GM18507 (cell line): ENCODE results near the gene CYTH3.

Experiments
- DNase-seq: peaks from one replicate; pipeline ENCODE4 v3.0.0; 2011; ENCODE audit warnings: low read depth; ENCODE audit not compliant: insufficient read length; ENCODE audit errors: extremely low spot score
- FAIRE-seq: peaks from 2 replicates; lab custom pipeline; 2011; peaks lifted over from hg19 to GRCh38; lab: Jason Lieb, UNC

The CYTH3 gene

DNA sequence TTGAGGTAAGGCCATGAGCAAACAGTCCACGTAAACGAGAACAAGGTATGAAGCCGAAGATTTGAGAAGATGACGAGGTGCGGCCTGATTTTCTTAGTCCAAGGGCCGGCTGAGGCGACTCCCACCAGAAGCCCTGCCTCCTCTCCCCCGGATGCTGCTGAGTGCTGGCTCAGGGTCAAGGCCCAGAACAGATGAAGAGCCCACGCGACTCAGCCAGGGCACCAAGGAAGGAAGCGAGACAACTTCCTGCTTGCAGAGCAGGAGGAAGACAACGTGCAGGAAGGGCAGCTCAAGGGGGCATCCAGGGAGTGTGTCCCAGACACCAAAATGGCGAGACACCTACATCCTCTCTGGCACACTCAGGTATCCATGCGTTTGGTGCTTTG lies 99.5 kb downstream of the CYTH3 start:
- FAIRE-seq: no peak
- DNase-seq: no peak

DNA sequence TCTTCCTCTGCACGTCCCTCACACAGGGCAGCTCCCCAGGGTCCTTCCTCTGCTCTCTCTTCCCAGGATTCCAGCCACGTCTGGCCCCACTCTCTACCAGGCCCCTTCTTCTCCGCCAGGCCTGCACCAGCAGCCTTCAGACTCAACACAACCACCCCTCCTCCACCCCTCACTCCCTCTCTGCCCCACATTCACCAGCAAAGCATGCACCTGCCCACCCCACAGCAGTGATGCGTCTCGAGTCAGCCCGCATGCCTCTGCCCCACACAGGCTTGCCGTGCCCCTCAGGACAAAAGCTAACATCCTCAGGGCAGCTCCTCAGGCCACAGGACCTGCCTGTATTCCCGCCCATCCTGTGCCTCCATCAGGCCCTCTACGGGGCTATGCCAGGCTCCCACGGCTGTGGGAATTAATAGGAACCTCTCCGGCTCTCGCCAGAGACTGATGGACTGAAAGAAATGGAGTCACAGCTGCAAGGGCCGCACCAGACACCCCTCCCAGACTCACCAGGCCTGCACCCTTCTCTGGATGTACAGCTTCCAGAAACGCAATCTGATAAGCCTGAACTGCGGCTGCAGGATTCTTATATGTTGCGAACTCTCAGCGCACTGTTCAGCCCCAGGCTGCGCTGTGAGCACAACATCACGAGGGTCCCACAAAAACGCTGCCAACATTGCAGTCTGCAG lies 100.1 kb downstream of the CYTH3 start:
- FAIRE-seq: no peak
- no peak for DNase-seq

DNA sequence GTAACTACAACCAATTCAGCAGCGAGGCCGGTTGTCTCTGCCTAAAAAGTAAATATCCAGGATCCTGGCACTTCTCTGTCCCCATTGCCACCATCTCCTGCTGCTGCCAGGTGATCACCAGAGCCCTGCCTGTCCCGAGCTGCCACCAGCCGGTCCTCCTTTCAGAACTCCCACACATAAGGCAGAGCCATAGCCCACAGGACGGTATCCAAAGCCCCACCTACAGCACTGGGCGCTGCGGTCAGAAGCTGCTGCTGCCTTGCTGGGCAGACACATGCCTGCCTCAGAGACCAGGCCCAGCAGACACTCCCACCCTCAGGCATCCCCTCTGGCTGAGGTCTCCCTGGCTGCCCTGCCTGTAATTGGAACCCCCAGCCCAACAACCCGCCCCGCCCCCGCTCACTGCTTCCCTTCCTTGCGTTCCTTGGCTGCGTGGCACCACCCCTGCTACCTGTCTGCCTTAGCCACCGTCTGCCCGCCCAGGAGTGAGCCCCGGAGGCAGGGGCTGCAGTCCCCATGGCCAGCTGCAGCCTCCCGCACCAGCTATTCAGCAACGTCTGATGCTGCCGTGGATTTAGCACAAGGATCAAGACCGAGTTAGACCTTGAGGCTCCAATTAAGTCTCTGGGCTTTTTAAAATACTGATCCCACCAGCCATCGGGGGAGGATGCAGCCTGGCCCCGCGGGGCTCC lies 100.7 kb downstream of the CYTH3 start:
- DNase-seq (no peak), FAIRE-seq (no peak)

DNA sequence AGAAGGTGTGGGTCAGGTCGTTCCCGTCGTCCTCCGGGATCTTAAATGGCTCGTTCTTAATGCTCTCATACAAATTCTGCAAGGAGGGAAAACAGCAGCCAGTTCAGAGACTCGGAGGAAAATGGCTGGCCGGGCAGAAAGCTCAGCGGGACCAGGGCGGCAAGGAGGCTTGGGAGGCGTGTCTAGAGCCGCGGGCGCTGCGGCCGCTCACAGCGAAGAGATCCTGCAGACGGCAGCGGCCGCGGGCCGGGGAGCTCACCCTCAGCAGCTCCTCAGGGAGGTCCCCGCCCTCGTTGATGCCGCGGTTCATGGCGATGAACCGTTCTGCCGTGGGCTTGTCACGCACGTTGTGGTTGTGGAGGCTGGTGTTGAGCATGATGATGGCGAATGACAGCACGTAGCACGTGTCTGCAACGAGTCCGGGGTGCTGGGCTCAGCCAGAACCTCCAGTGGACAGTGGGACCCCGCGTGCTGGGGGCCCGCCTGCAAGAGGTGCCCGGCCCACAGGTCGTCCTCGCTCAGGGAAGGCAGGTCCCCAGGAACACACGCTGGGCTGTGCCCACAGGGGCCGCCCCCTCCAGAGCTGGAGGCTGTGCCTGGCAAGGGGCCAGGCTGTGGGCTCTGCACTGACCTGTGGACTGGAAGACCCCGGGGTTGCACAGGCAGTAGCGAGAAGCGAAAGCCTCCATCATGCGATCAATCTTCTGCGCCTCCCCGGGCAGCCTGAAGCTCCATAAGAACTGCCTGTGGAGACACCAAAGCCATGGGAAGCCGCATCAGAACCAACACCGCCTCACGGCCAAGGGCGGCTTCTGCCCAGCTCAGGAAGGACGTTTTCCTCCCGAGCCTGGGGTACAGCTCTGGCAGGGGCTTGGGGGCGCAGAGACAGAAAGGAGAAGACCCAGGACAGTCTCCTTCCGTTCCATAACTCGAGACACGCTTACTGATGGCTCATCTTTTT lies 101.6 kb downstream of the CYTH3 start:
- FAIRE-seq (no peak), DNase-seq (no peak)

DNA sequence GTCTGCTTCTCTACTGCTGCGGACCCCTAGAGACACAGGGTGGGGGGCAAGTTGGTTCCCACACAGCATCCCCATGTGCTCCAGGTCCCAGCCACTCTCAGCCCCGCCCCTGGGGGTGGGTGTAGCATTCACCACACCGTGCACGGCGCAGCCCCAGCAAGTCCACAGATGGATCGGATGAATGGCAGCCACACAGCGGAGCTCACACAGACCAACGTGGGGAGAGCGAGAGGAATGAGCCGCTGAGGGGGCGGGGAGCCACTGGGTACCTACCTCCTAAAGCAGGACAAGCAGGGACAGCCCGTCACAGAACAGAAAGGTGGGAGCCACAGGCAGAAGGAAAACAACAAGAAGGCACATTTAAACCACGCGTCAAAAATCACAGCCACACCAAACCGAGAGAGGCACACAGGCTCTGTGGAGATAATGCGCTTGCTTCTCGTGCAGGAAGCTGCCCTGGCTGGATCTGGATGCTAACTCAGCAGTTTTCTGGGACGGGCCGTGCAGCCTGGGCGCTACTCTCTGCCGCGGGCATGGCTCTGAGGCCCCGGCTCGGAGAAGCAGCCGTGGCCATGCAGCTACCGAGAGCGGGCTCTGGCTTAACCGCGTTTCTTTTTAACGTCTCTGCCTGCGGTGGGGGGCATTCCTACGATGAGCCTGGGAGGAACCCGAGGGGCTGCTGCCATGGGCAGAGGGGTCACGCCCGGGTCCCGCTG lies 102.5 kb downstream of the CYTH3 start:
- no peak for FAIRE-seq
- no peak for DNase-seq

DNA sequence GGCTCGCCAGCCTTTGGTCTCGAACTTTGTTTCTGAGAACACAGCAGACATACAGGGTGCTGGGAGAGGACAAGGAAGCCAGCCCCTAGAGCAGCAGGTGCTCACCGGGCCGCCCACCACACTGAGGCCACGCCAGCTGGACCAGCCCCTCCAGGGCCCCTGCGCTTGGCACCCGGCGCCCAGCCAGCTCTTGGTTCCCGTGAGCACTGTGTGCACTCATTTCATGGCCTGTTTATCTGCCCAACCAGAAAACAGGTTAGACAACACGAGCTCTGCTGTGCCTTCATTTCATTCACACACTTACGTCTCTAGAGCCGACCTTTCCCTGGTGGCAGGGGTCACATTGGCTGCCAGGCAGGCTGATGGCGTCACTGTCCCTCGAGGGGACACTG lies 104.0 kb downstream of the CYTH3 start:
- FAIRE-seq: no peak
- DNase-seq: no peak

DNA sequence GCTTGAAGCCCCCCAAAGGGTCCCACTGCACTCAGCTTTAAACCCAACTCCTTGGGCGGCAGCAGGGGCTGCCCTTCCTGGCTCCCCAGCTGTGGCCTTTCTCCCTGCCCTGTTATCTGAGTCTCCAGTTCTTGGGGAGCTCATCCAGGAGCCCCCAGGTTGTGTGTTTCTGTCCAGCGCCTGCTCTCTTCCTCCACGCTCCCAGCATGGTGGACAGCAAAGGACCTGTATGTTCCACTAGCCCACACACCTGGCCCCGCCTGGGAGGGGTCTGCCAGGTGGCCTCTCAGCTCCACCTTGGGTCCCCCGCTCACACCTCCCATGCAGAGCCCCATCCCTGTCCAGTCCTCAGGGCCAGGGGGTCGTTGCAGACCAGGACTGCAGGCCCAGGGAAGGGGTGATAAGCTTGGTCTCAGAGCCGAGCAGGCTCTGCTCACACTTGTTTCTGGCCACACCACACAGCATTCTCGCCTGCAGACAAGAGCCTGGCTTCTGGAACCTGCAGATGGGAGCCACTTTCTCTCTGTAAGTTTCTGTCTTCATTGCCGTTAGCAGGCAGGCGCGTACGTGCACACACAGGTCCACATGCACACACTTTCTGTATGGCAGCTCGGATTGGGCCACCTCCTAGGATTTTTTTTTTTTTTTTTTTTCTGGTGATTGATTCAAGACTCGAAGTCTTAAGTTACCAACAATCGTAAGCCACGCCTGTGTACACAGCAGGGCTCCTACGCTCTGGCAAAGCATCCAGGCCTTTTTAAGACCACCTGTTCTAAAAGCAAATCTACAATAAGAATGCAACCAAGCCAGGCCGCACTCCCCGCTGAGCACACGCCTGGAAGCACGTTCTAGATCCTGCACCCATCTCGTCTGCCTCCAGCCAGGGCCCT lies 104.6 kb downstream of the CYTH3 start:
- DNase-seq: no peak

DNA sequence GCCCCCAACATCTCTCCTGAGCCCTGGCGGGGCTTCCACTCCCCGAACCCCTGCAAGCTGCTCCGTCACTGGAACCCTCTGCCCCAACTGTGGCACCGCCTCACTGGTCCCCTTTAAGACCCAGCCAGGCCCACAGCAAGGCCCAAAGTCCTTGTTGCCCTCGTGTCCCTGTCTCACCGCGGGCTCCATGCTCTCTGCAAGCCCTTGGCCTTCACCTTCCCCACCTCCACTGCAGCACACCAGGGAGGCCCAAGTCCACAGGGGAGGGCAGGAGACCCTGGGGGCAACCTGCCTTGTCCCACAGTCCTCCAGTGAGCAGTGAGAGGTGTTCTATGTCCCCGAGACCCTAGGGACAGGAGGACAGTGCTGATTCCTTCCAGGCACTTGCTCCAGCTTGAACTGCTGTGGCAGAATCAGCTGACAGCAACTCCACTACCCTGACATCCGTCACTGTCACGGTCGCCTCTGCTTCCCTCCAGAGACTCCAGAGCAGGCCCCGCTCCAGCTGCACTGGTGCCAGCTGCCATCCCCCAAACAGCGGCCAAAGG lies 105.3 kb downstream of the CYTH3 start:
- no peak for FAIRE-seq

More for the DNA sequence above, 104.6 kb downstream of the CYTH3 start:
- no peak for FAIRE-seq

DNA sequence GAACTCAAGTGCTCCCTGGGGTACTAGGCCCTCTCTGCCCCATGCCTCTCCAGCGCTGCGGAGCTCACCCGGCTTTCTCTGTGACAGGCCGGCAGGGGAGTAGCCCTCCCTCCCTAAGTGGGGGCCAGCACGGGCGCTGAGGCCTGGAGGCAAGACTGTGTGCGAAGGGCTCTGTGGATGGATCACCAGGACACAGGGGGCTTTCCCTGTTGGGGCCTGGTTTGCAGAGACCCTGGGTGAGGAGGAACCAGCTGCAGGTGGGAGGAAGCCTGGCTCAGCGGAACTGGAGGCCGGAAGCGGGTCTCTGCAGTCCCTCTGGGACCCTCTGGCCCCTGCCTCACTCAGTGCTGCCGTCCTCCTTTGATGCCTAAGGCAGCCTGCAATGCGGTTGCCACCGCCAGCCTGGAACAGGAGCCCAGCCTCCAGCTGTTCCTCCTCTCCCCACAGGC lies 106.0 kb downstream of the CYTH3 start:
- DNase-seq: no peak
- FAIRE-seq: no peak

More for the DNA sequence above, 105.3 kb downstream of the CYTH3 start:
- no peak for DNase-seq

DNA sequence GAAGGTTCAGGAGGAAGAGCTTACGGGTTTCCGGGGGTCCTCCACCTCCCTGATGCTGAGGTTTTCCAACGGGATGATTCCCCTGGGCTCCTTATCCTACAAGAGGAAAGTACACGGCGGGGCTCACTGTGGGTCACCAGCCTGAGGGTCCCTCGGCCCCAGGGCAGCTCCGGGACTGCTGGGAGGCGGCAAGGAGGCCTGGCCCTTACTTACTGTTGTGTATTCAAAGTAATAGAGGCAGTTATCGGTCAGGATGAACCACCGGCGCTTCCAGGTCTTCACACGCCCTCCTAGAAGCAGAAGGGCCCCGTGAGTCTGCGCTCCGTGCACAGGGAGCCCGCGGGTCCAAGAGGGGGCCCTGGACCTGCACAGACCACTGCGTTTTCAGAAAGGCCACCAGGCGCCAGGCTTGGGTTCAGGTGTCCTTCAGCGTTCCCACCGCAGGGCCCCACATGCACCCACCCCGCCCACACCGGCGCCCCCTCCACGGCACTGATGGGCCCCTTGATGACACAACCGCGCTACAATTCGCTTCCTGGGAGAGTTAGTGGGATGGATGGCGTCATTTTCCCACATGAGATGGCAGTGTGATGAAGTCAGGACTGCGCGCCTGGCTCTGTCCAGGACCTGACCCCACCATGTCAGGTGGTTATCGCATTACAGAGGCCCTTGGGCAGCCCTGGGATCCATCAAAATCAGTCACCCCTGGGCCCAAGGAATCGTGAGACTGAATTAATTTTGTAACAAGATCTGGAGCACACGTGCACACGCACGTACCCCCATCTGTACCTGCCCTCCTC lies 106.7 kb downstream of the CYTH3 start:
- DNase-seq (no peak), FAIRE-seq (no peak)

DNA sequence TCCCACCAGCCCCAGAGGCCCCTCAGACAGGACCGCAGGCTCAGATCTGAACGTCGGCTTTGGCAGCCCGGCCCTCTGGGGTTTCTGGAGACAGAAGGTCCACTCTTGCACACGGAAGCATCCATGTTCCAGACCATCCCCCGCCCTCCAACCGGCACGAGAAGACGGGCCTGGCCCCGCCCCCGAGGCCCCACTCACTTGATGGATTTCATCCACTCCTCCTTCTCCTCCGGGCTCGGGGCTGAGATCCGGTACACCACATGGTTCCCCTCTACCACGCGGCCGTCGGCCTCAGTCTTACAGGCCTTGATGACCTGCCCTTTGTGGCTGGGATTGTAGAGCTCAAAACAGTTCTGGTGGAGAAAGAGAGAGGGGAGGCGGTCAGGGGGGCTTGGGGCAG lies 107.3 kb downstream of the CYTH3 start:
- DNase-seq (no peak), FAIRE-seq (no peak)

DNA sequence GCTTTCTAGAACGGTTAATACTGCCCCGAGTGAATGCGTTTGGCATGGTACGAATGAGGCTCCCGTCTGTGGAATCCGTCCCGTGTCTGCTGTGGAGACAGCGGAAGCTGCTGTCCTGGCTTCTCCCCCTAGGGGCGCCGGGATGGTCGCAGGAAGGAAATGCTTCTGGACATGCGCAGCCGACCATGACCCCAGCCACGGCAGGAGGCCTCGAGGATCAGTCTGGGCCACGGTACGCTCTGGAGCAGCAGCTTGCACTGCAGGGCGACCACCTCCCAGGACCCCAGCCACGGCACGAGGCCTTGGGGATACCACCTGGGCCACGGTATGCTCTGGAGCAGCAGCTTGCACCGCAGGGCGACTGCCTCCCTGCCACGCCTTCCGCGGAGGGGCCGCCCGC lies 107.9 kb downstream of the CYTH3 start:
- no peak for FAIRE-seq
- DNase-seq: no peak

DNA sequence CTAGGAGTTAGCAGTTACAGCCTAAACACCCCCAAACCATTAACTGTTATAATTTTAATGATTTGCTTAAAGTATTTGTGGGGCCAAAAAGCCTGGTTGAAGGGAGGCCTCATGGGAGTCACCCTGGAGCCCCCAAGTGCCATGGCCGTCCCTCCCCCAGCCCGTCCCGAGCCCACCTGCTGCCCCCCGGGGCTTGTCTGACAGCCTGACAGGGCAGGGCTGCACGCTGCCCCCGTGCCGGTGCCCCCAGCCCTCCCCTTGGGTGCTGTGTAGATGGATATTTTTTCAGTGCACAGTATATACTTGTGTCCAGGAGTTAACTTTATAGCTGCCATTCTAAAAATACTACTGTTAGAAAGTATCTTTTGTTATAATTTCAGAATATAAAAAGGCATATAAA lies 108.4 kb downstream of the CYTH3 start:
- no peak for DNase-seq
- no peak for FAIRE-seq

DNA sequence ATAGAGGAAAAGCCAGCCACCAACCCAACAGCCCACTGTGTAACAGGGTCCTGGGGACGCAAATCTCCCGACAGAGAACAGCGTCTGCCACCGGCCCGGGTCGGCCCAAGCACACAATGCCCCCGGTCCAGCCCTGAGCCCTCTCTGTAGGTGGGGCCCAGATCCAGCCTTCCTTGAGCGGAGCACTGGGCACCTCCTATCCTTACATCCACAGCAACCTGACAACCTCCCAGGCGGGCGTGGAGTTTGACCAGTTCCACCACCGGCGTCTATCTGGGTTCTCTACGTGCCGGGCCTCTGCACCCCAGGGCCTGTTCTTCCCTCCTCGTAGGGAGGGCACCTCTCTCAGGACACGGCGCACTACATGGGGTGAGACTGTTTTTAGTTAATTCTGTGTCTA lies 109.0 kb downstream of the CYTH3 start:
- DNase-seq: no peak
- no peak for FAIRE-seq

DNA sequence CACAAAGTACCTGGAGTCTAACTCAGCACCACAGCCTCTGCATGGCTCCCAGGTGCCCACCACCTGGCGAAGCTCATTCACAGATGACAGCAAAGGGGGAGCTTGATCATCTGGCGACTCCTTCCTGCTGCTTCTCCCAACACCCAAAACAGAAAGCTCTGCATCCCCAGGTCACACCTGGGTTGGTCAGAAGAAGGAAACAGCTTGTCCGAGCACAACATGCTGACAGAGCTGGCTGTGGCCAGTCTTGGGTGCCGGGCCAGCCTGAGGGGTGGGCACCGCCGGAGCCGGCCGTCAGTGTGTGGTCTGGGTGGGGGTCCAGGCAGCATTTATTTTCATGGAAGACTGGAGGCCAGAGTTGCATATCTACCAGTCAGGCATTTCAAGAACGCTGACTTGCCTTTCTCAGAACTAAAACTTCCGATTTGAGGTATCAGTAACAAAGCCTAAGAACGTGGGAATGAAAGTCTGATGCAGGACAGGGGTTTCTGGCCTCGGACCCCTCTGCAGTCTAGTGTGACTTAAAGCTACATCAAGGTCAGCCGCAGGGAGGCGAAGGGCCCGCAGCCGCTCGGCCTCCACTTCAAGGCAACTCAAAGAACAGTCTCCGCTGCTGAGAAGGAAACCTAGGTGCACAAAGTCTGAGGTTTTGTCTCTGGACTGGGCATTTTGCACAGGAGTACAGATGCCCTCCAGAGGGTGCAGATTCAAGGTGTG lies 109.6 kb downstream of the CYTH3 start:
- no peak for FAIRE-seq
- DNase-seq: no peak

DNA sequence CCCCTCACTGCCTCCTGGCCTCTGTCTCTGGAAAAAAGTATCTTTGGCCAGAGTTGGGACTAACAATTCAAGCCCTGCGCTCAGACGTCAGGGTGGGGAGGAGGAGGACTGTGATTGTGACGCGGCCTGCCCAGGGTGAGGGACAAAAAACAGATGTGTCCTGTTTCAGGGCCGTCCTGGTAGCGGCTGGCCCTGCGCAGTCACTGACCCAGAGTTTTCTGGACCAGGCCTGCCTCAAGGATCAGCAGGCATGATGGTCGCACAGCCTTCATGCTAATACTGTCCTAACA lies 110.1 kb downstream of the CYTH3 start:
- DNase-seq (no peak), FAIRE-seq (no peak)
